Measurements from ENCODE around the gene MGAT5B.

MGAT5B gene

DNA sequence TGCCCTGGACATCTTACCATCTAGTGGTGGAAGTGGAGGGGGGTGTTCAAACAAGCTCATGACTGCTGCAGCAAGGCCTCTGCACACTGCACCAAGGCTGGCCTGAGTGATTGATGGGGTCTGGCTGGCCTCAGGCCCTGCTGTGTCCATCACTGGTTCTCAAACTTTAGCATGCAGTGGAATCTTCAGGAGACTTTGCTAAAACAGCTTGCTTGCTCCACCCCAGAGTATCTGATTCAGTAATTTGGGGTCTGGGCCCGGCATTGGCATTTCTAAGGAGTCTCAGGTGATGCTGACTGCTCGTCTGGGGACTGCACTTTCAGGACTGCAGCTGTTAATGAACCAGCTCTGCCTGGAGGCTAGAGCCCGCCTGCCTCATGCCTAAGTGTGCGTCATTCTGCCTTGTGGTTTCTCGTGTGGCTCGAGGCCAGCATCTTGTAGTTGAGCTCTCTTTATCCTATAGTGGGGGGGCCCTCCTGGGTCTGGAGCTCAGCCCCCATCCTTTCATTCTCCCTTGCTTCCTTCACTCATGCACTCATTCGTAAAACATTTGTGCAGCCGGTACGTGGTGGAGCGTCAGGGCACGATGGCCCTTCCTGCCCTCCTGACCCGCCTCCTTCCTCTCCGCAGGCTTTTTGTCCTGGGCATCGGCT lies 4.1 kb downstream of the MGAT5B start:
- Histone ChIP-seq H3K9me3 (ENCODE audit: control insufficient read depth, insufficient read depth, low read length) (peaks cover 11% of the 10 kb centered on the region; the same call in 1 of the 2 replicates), H3K27ac (ENCODE audit: low read depth, low read length) (no peak overlapping the region), H3K36me3 (ENCODE audit: control insufficient read depth, low read length) (no peaks in the 10 kb centered on the region), H3K4me3 (ENCODE audit: low read length) (no peak overlapping the region), H3K4me1 (ENCODE audit: control insufficient read depth, low read length) (peaks cover 8% of the 10 kb centered on the region), H4K20me1 (ENCODE audit: control insufficient read depth, insufficient read depth, low read depth, low read length) (no peaks in the 10 kb centered on the region), H3K79me2 (ENCODE audit: control insufficient read depth, low read length) (no peaks in the 10 kb centered on the region), H3K27me3 (ENCODE audit: control insufficient read depth, low read length) (peaks cover 21% of the 10 kb centered on the region), H3K9me2 (replicated peaks; ENCODE audit: control insufficient read depth, low read length) (no peaks in the 10 kb centered on the region), H3F3A (ENCODE audit: control insufficient read depth, insufficient read depth) (no peaks in the 10 kb centered on the region), H3K4me2 (ENCODE audit: low read length) (no peak overlapping the region)
- no peak for TF ChIP-seq CTCF (IDR thresholded peaks at IDR 0.05; ENCODE audit: low read depth, low read length, poor library complexity, severe bottlenecking)
- TF ChIP-seq EZH2phosphoT487 (IDR thresholded peaks at IDR 0.05; ENCODE audit: borderline replicate concordance, low read length), result no peak

- peaks cover 11% of the 10 kb centered on the region; the same call in 1 of the 2 replicates for H3K9me3 ChIP-seq (ENCODE audit: control insufficient read depth, insufficient read depth, low read length)
- no peak overlapping the region for H3K27ac ChIP-seq (ENCODE audit: low read depth, low read length)
- no peak overlapping the region for H3K4me3 ChIP-seq (ENCODE audit: low read length)
- H3K4me2 ChIP-seq (ENCODE audit: low read length), result no peak overlapping the region
- H3K36me3 ChIP-seq (ENCODE audit: control insufficient read depth, low read length), result no peaks in the 10 kb centered on the region
- peaks cover 21% of the 10 kb centered on the region for H3K27me3 ChIP-seq (ENCODE audit: control insufficient read depth, low read length)
- H3K4me1 ChIP-seq (ENCODE audit: control insufficient read depth, low read length), result peaks cover 3% of the 10 kb centered on the region
- H3K79me2 ChIP-seq (ENCODE audit: control insufficient read depth, low read length), result no peaks in the 10 kb centered on the region
- no peaks in the 10 kb centered on the region for H4K20me1 ChIP-seq (ENCODE audit: control insufficient read depth, insufficient read depth, low read depth, low read length)
- H3F3A ChIP-seq (ENCODE audit: control insufficient read depth, insufficient read depth), result no peaks in the 10 kb centered on the region
- TF ChIP-seq EZH2phosphoT487 (IDR thresholded peaks at IDR 0.05; ENCODE audit: borderline replicate concordance, low read length), result no peak
- no peak for TF ChIP-seq CTCF (IDR thresholded peaks at IDR 0.05; ENCODE audit: low read depth, low read length, poor library complexity, severe bottlenecking)
- no peaks in the 10 kb centered on the region for H3K9me2 ChIP-seq (replicated peaks; ENCODE audit: control insufficient read depth, low read length)
Measured at GRCh38 chr17:76872874-76873221, 4.6 kb downstream of the MGAT5B start.

DNA sequence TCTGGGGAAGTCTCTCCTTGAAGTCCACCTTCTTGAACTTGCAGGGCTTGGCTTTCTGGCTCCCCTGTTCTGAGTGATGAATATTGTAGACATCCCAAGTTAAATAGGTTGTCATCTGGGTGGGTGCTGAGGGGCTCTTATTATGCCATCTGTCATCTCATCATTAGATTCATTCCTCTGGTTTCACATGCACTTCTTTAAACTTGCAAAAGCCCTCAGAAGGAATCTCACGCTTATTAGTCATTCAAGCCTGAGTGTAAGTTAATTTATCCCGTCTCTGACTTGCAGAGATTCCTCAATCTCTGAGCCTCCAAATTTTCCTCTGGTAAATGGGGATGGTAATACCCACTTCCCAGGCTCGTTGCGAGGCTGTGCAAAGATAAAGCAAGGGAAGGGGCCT lies 5.7 kb downstream of the MGAT5B start:
- Histone ChIP-seq H3K4me1 (ENCODE audit: control insufficient read depth, low read length) (no peaks in the 10 kb centered on the region), H3K4me2 (ENCODE audit: low read length) (no peak overlapping the region), H3K27me3 (ENCODE audit: control insufficient read depth, low read length) (peaks cover 20% of the 10 kb centered on the region), H3K4me3 (ENCODE audit: low read length) (no peak overlapping the region), H3K9me2 (replicated peaks; ENCODE audit: control insufficient read depth, low read length) (no peaks in the 10 kb centered on the region), H3K27ac (ENCODE audit: low read depth, low read length) (no peak overlapping the region), H4K20me1 (ENCODE audit: control insufficient read depth, insufficient read depth, low read depth, low read length) (no peaks in the 10 kb centered on the region), H3K36me3 (ENCODE audit: control insufficient read depth, low read length) (no peaks in the 10 kb centered on the region), H3K79me2 (ENCODE audit: control insufficient read depth, low read length) (no peaks in the 10 kb centered on the region), H3K9me3 (ENCODE audit: control insufficient read depth, insufficient read depth, low read length) (peaks cover 11% of the 10 kb centered on the region; the same call in 1 of the 2 replicates), H3F3A (ENCODE audit: control insufficient read depth, insufficient read depth) (no peaks in the 10 kb centered on the region)
- TF ChIP-seq CTCF (IDR thresholded peaks at IDR 0.05; ENCODE audit: low read depth, low read length, poor library complexity, severe bottlenecking), result no peak
- TF ChIP-seq EZH2phosphoT487 (IDR thresholded peaks at IDR 0.05; ENCODE audit: borderline replicate concordance, low read length), result no peak

Data from DOHH2 (cell line).